ENCODE data around the gene STOX2. TPM values are rescaled to one million over a fixed set of nuclear protein-coding genes. Genes with fewer than 3 reads are reported as not detected.

Gene STOX2, protein sequence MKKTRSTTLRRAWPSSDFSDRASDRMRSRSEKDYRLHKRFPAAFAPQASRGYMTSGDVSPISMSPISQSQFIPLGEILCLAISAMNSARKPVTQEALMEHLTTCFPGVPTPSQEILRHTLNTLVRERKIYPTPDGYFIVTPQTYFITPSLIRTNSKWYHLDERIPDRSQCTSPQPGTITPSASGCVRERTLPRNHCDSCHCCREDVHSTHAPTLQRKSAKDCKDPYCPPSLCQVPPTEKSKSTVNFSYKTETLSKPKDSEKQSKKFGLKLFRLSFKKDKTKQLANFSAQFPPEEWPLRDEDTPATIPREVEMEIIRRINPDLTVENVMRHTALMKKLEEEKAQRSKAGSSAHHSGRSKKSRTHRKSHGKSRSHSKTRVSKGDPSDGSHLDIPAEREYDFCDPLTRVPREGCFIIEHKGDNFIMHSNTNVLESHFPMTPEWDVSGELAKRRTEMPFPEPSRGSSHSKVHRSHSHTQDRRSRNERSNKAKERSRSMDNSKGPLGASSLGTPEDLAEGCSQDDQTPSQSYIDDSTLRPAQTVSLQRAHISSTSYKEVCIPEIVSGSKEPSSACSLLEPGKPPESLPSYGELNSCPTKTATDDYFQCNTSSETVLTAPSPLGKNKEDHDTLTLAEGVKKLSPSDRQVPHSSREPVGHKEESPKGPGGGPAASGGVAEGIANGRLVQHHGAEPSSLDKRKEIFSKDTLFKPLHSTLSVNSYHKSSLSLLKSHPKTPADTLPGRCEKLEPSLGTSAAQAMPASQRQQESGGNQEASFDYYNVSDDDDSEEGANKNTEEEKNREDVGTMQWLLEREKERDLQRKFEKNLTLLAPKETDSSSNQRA (N-terminal part only)
- polyA plus RNA-seq = 1 to 10 TPM in 2 of 4 donors, under 1 TPM in 1, not detected in 1; 0.27 to 2.7 (median 2.0) TPM
- long read RNA-seq, donor 1 = 0 reads
- long read RNA-seq, donor 2 = 0 reads
- long read RNA-seq, donor 3 = 0 reads
- long read RNA-seq, donor 4 = 0 reads
- long read RNA-seq, donor 5 = 0 reads
- long read RNA-seq, donor 6 = 0 reads
- long read RNA-seq, donor 7, full-length matches to known transcripts = 1 of 1 reads
- long read RNA-seq, donor 7, partial matches to known transcripts = 0 of 1 reads
- long read RNA-seq, donor 7, other reads (novel, unspliced or antisense) = 0 of 1 reads
- long read RNA-seq, donor 8, full-length matches to known transcripts = 1 of 1 reads
- long read RNA-seq, donor 8, partial matches to known transcripts = 0 of 1 reads
- long read RNA-seq, donor 8, other reads (novel, unspliced or antisense) = 0 of 1 reads
- long read RNA-seq, donor 9 = 0 reads
- long read RNA-seq, donor 10, full-length matches to known transcripts = 1 of 1 reads
- long read RNA-seq, donor 10, partial matches to known transcripts = 0 of 1 reads
- long read RNA-seq, donor 10, other reads (novel, unspliced or antisense) = 0 of 1 reads

DNA sequence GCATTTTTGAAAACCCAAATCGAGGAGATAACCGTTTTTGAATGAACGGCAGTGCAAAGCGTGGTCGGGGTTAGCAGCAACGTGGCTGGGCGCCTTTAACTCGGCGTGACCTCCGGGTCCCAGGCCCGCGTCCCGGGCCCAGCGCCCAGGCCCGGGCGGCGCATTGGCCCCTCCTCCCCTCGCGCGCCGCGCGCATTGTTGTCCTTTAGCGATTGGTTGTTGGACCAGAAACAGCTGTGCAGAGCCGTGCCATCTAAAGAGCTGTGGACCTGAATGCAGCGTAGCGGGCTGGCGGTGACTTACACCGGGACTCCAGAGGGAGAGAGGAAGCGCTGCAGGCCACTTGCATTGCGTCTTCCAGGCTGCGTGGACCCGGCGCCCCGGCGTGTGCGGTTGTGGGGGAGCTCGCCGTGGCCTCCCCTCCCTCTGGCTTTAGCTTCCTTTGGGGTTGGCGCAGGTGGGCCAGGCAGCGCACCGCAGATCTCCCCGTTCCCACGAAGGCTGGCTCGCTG, at the start of gene STOX2:
STOX2 (plus strand) TSS at position 227 of the 512 bp plus-strand sequence. CDS start 1,484 bp downstream, outside the sequence.
- H3K9me3 ChIP-seq (ENCODE audit: control insufficient read depth in 2 of 2, insufficient read depth in 1 of 2, low read depth in 1 of 2, low read length in 1 of 2) = no peaks in the 10 kb centered on the region
- WGBS, 3 donors = 1 to 2% (median 1%) methylated on average over 45 of the region's 45 CpGs
- FAIRE-seq = no peak
- H3K4me3 ChIP-seq (ENCODE audit: low read depth in 1 of 3, low read length in 3 of 3) = peak within 1 kb of the TSS; percentile 41 to 57 (median 48)
- H3K4me1 ChIP-seq (ENCODE audit: control insufficient read depth in 3 of 3, insufficient read depth in 2 of 3, low read depth in 1 of 3, low read length in 2 of 3) = no peaks in the 10 kb centered on the region
- H3K27ac ChIP-seq (ENCODE audit: low read depth in 1 of 3, low read length in 2 of 3) = peak within 1 kb of the TSS in 2 of 3 donors; percentile 56 to 85
- peak; percentile 54 to 59 for DNase-seq
- no peaks in the 10 kb centered on the region for H3K36me3 ChIP-seq (ENCODE audit: control insufficient read depth in 3 of 3, insufficient read depth in 2 of 3, low read depth in 1 of 3, low read length in 3 of 3)
- H3K27me3 ChIP-seq (ENCODE audit: control insufficient read depth in 3 of 3, insufficient read depth in 3 of 3, low read length in 3 of 3) = peaks cover 0 to 54% (median 12%) of the 10 kb centered on the region in 3 donors

DNA sequence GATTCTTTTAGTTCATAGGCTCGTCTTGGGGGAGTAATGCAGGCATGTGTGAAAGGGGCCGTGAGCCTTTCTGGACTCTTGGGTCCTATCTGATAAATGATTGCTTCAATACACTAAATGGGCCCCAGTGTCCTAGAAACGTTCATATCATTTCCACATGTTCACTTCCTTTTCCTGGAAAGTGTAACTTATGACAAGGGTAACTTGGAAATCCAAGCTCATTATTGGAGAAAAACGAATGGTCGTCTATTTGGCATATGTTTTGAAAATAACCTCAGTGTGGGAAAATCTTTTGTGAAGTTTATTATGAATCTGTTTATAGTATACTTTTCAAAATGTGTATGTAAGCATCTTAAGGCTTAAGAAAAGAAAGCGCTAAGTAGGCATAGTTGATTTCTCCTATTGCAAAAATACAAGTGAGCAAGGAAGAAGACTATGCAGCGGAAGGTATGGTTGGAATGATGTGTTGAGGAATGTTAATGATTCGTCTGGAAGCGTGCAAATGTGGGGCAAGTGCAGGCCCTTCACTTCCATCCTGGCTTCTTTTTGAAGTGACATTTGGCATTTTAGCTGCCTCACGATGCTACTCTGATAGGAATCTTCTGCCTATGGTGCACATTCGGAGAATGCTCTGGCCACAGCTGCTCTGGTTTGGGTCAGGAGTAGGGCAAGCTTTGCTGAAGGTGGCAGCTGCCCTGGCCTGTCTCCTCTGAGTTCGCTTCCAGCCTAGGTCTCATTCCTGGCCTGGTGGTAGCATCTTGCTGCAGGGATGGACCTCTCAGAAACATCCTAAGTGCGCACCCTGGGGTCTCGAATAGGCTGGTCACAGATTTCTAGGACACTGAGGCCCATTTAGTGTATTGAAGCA, 49.5 kb upstream of the STOX2 start:
- Histone ChIP-seq H3K36me3 (ENCODE audit: control insufficient read depth in 3 of 3, insufficient read depth in 2 of 3, low read depth in 1 of 3, low read length in 3 of 3) (no peaks in the 10 kb centered on the region), H3K27me3 (ENCODE audit: control insufficient read depth in 3 of 3, insufficient read depth in 3 of 3, low read length in 3 of 3) (peaks cover 0 to 6% (median 0%) of the 10 kb centered on the region in 3 donors), H3K27ac (ENCODE audit: low read depth in 1 of 3, low read length in 2 of 3) (no peak overlapping the region), H3K4me3 (ENCODE audit: low read depth in 1 of 3, low read length in 3 of 3) (no peak overlapping the region), H3K4me1 (ENCODE audit: control insufficient read depth in 3 of 3, insufficient read depth in 2 of 3, low read depth in 1 of 3, low read length in 2 of 3) (no peaks in the 10 kb centered on the region), H3K9me3 (ENCODE audit: control insufficient read depth in 2 of 2, insufficient read depth in 1 of 2, low read depth in 1 of 2, low read length in 1 of 2) (no peaks in the 10 kb centered on the region)
- DNase-seq (no peak), FAIRE-seq (no peak)
- 78 to 87% (median 80%) methylated on average over 14 of the region's 14 CpGs for WGBS, 3 donors

DNA sequence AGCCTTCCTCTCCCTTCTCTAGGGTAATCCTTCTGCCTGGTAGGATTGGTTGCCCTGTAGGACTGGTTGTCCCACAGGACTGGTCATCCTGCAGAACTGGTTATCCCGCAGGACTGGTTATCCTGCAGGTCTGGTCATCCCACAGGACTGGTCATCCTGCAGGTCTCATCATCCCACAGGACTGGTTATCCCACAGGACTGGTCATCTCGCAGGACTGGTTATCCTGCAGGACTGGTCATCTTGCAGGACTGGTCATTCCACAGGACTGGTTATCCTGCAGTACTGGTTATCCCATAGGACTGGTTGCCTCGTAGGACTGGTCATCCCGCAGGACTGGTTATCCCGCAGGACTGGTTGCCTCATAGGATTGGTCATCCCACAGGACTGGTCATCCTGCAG, 48.1 kb upstream of the STOX2 start:
- no peaks in the 10 kb centered on the region for H3K4me1 ChIP-seq (ENCODE audit: control insufficient read depth in 3 of 3, insufficient read depth in 2 of 3, low read depth in 1 of 3, low read length in 2 of 3)
- H3K27ac ChIP-seq (ENCODE audit: low read depth in 1 of 3, low read length in 2 of 3) = no peak overlapping the region
- H3K4me3 ChIP-seq (ENCODE audit: low read depth in 1 of 3, low read length in 3 of 3) = no peak overlapping the region
- DNase-seq (no peak), FAIRE-seq (no peak)
- peaks cover 0 to 11% (median 0%) of the 10 kb centered on the region in 3 donors for H3K27me3 ChIP-seq (ENCODE audit: control insufficient read depth in 3 of 3, insufficient read depth in 3 of 3, low read length in 3 of 3)
- no peaks in the 10 kb centered on the region for H3K36me3 ChIP-seq (ENCODE audit: control insufficient read depth in 3 of 3, insufficient read depth in 2 of 3, low read depth in 1 of 3, low read length in 3 of 3)
- no peaks in the 10 kb centered on the region for H3K9me3 ChIP-seq (ENCODE audit: control insufficient read depth in 2 of 2, insufficient read depth in 1 of 2, low read depth in 1 of 2, low read length in 1 of 2)
- WGBS, 3 donors = 88 to 94% (median 89%) methylated on average over 5 of the region's 5 CpGs

DNA sequence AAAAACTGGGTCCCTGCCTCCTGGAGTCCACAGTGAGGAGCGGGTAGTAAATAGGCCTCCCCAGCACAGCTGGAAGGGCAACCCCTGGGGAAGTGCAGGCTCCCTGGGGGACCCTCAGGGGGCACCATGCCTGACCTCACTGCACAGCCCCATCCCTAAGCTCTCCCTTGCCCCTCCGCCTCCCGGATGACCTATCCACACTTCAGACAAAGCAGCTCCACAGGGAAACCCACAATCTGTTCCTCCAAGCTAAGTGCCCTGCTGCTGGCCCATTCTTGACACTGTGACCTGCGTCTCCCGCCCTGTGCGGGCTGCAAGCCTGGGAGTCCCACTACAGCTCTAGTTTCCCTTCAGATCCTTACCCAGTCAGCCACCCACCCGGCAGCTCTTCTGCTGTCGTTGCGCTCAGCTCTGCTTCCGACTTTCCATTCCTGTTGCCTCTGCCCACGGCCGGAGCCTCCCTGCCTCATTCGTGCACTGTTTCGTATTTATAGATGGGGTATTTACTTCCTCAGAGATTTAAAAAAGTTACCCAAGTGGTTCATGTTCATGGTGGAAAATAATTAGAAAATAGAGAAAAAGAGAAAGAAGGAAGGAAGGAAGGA, 47.0 kb upstream of the STOX2 start:
- no peak for DNase-seq
- no peak for FAIRE-seq
- Histone ChIP-seq H3K4me3 (ENCODE audit: low read depth in 1 of 3, low read length in 3 of 3) (no peak overlapping the region), H3K36me3 (ENCODE audit: control insufficient read depth in 3 of 3, insufficient read depth in 2 of 3, low read depth in 1 of 3, low read length in 3 of 3) (no peaks in the 10 kb centered on the region), H3K27me3 (ENCODE audit: control insufficient read depth in 3 of 3, insufficient read depth in 3 of 3, low read length in 3 of 3) (peaks cover 0 to 11% (median 0%) of the 10 kb centered on the region in 3 donors), H3K4me1 (ENCODE audit: control insufficient read depth in 3 of 3, insufficient read depth in 2 of 3, low read depth in 1 of 3, low read length in 2 of 3) (no peaks in the 10 kb centered on the region), H3K27ac (ENCODE audit: low read depth in 1 of 3, low read length in 2 of 3) (no peak overlapping the region), H3K9me3 (ENCODE audit: control insufficient read depth in 2 of 2, insufficient read depth in 1 of 2, low read depth in 1 of 2, low read length in 1 of 2) (peaks cover 0 to 2% of the 10 kb centered on the region in 2 donors)
- WGBS, 3 donors = 80 to 87% (median 81%) methylated on average over 14 of the region's 14 CpGs

DNA sequence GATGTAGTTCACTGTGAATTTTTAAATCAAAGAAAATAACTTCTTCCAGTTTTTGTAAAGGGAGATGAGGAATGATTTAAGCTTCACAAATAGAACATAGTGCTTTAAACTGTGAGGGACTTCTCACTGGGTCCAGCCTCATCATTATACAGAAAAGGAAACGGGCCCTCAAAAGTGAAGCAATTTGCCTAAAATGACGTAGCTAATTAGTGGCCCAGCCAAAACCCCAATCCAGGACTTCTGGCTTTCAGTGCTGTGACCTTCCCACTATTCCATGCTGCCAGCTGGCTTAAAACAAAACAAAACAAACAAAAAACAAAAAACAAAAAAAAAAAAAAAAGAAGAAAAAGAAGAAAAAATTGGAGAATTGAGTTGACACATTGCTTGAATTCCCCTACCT, 45.0 kb upstream of the STOX2 start:
- 68 to 91% (median 83%) methylated on average over 2 of the region's 2 CpGs for WGBS, 3 donors
- H3K9me3 ChIP-seq (ENCODE audit: control insufficient read depth in 2 of 2, insufficient read depth in 1 of 2, low read depth in 1 of 2, low read length in 1 of 2) = peaks cover 0 to 3% of the 10 kb centered on the region in 2 donors
- DNase-seq = no peak

DNA sequence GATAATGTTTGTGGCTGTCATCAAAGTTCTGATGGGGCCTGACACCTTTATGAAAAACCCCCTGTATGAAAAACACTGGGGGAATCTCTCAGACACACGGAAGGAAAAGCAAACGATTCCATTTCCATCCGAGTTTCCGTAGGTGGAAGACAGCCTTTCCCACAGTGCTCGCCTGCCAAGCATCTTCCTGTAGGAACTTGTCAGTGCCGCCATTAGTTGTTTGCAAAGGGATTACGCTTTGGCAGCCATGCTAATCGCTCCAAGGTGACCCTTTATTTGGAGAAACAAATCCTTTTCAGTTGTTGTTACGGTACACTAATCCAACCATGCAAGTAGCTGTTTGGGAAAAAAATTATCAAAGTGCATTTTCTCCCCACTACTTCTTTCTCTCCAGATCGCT, 44.4 kb upstream of the STOX2 start:
- H3K4me3 ChIP-seq (ENCODE audit: low read depth in 1 of 3, low read length in 3 of 3) = no peak overlapping the region
- no peak for FAIRE-seq
- no peaks in the 10 kb centered on the region for H3K4me1 ChIP-seq (ENCODE audit: control insufficient read depth in 3 of 3, insufficient read depth in 2 of 3, low read depth in 1 of 3, low read length in 2 of 3)
- DNase-seq = no peak
- no peak overlapping the region for H3K27ac ChIP-seq (ENCODE audit: low read depth in 1 of 3, low read length in 2 of 3)
- WGBS, 3 donors = 59 to 72% (median 67%) methylated on average over 10 of the region's 10 CpGs
- peaks cover 0 to 11% (median 0%) of the 10 kb centered on the region in 3 donors for H3K27me3 ChIP-seq (ENCODE audit: control insufficient read depth in 3 of 3, insufficient read depth in 3 of 3, low read length in 3 of 3)
- no peaks in the 10 kb centered on the region for H3K36me3 ChIP-seq (ENCODE audit: control insufficient read depth in 3 of 3, insufficient read depth in 2 of 3, low read depth in 1 of 3, low read length in 3 of 3)
- H3K9me3 ChIP-seq (ENCODE audit: control insufficient read depth in 2 of 2, insufficient read depth in 1 of 2, low read depth in 1 of 2, low read length in 1 of 2) = peaks cover 0 to 3% of the 10 kb centered on the region in 2 donors

More for the DNA sequence above, 45.0 kb upstream of the STOX2 start:
- Histone ChIP-seq H3K4me1 (ENCODE audit: control insufficient read depth in 3 of 3, insufficient read depth in 2 of 3, low read depth in 1 of 3, low read length in 2 of 3) (no peaks in the 10 kb centered on the region), H3K27ac (ENCODE audit: low read depth in 1 of 3, low read length in 2 of 3) (no peak overlapping the region), H3K27me3 (ENCODE audit: control insufficient read depth in 3 of 3, insufficient read depth in 3 of 3, low read length in 3 of 3) (peaks cover 0 to 11% (median 0%) of the 10 kb centered on the region in 3 donors), H3K36me3 (ENCODE audit: control insufficient read depth in 3 of 3, insufficient read depth in 2 of 3, low read depth in 1 of 3, low read length in 3 of 3) (no peaks in the 10 kb centered on the region), H3K4me3 (ENCODE audit: low read depth in 1 of 3, low read length in 3 of 3) (no peak overlapping the region)
- no peak for FAIRE-seq

DNA sequence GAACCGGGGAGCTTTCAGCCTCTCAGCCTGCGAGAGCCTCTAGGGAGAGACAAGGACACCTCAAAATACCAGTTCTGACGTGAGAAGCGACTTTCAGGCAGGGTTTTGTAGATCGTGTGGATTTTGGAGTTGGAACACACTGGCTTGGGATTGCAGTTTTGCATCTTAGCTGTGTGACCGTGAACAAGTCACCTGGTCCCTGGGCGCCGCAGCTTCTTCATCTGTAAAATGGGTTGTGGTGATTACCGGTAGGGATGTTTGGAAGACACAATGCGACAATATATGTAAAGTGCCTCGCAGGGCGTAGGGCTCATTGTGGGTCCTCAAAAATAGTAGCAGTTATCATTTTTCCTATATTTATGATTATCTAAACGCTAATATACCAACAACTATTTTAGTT, 43.7 kb upstream of the STOX2 start:
- FAIRE-seq = no peak
- H3K27ac ChIP-seq (ENCODE audit: low read depth in 1 of 3, low read length in 2 of 3) = no peak overlapping the region
- 92 to 96% (median 94%) methylated on average over 13 of the region's 13 CpGs for WGBS, 3 donors

More for the DNA sequence above, 43.7 kb upstream of the STOX2 start:
- peaks cover 0 to 3% of the 10 kb centered on the region in 2 donors for H3K9me3 ChIP-seq (ENCODE audit: control insufficient read depth in 2 of 2, insufficient read depth in 1 of 2, low read depth in 1 of 2, low read length in 1 of 2)
- no peak overlapping the region for H3K4me3 ChIP-seq (ENCODE audit: low read depth in 1 of 3, low read length in 3 of 3)
- H3K36me3 ChIP-seq (ENCODE audit: control insufficient read depth in 3 of 3, insufficient read depth in 2 of 3, low read depth in 1 of 3, low read length in 3 of 3) = no peaks in the 10 kb centered on the region
- H3K4me1 ChIP-seq (ENCODE audit: control insufficient read depth in 3 of 3, insufficient read depth in 2 of 3, low read depth in 1 of 3, low read length in 2 of 3) = no peaks in the 10 kb centered on the region
- no peak for DNase-seq
- peaks cover 0 to 15% (median 0%) of the 10 kb centered on the region in 3 donors for H3K27me3 ChIP-seq (ENCODE audit: control insufficient read depth in 3 of 3, insufficient read depth in 3 of 3, low read length in 3 of 3)

Measured in small intestine (tissue), 16 donors.